CD4-positive, alpha-beta T cell (primary cell): ENCODE results near the gene EFNB2. TPM values are rescaled to one million over a fixed set of nuclear protein-coding genes. Genes with fewer than 3 reads are reported as not detected.

Source experiments
- ATAC-seq: fragments of 200-7000 bp; cut with Tn5 transposase; one replicate; pipeline ENCODE4 v1.10.0; 2022; ENCODE audit warnings: mild to moderate bottlenecking; ENCODE audit not compliant: poor library complexity
- CTCF ChIA-PET: fragments of 350-600 bp; sonication (Branson Sonifier 250); formaldehyde crosslinking; loops from one replicate; lab custom pipeline; 2021; ENCODE audit warnings: antibody characterized with exemption, inconsistent platforms; lab: Charles Lee
- POLR2A ChIA-PET: fragments of 350-600 bp; sonication (Branson Sonifier 250); formaldehyde crosslinking; loops from one replicate; lab custom pipeline; 2021; ENCODE audit warnings: antibody characterized with exemption, inconsistent platforms; lab: Charles Lee
- DNase-seq, 14 experiments: peaks; one replicate each; pipeline ENCODE4 v3.0.0-alpha.2; 2013 to 2020; ENCODE audit warnings: mixed read lengths in 2 of 14
- H3K27ac ChIP-seq, 2 donors: one replicate each; pipeline versions ENCODE4 v1.5.1 to v1.7.0; 2013; ENCODE audit warnings: low read length in 2 of 2, low read depth in 1 of 2, mild to moderate bottlenecking in 1 of 2
- H3K27me3 ChIP-seq, 2 experiments: 1 replicate in 1 of 2; 2 replicates in 1 of 2; pipeline versions ENCODE4 v1.6.1 to v1.7.0; 2013; ENCODE audit warnings: low read length in 2 of 2, control low read depth in 1 of 2, mild to moderate bottlenecking in 1 of 2, moderate library complexity in 1 of 2; ENCODE audit not compliant: insufficient read depth in 2 of 2, control insufficient read depth in 1 of 2
- H3K36me3 ChIP-seq: one replicate; pipeline ENCODE4 v1.6.1; 2013; ENCODE audit warnings: low read length, control low read depth; ENCODE audit not compliant: insufficient read depth
- H3K4me1 ChIP-seq: one replicate; pipeline ENCODE4 v1.6.1; 2013; ENCODE audit warnings: low read length, control low read depth; ENCODE audit not compliant: insufficient read depth
- H3K4me3 ChIP-seq: one replicate; pipeline ENCODE4 v1.5.1; 2013; ENCODE audit warnings: mild to moderate bottlenecking, low read length, moderate library complexity
- H3K9me3 ChIP-seq, 2 experiments: 1 replicate in 1 of 2; 2 replicates in 1 of 2; pipeline versions ENCODE4 v1.6.1 to v1.7.0; 2013; ENCODE audit warnings: low read length in 2 of 2, mild to moderate bottlenecking in 2 of 2, control low read depth in 1 of 2, moderate library complexity in 1 of 2; ENCODE audit not compliant: control insufficient read depth in 1 of 2, insufficient read depth in 1 of 2
- H3K27ac Mint-ChIP-seq: one replicate; pipeline ENCODE4 v1.8.0; 2020; ENCODE audit warnings: mixed read lengths
- H3K27me3 Mint-ChIP-seq: one replicate; pipeline ENCODE4 v1.8.0; 2021; ENCODE audit warnings: mixed read lengths
- H3K36me3 Mint-ChIP-seq: one replicate; pipeline ENCODE4 v1.8.0; 2021; ENCODE audit warnings: low read depth, mixed read lengths
- H3K4me1 Mint-ChIP-seq: one replicate; pipeline ENCODE4 v1.8.0; 2021; ENCODE audit warnings: low read depth, mixed read lengths
- H3K4me3 Mint-ChIP-seq: one replicate; pipeline ENCODE4 v1.8.0; 2020; ENCODE audit warnings: mild to moderate bottlenecking, mixed read lengths
- H3K9me3 Mint-ChIP-seq: one replicate; pipeline ENCODE4 v1.8.0; 2020; ENCODE audit warnings: mixed read lengths
- intact Hi-C, 2 experiments: fragments of 100-400 bp; cut with DNase I in 1 of 2; cut with micrococcal nuclease in 1 of 2; formaldehyde crosslinking; loops; one replicate each; pipeline versions ENCODE4 v1.15.1 to v1.9.0; 2023 to 2025; cut with DNase I, micrococcal nuclease
- total RNA-seq, 174 experiments: library from RNA in 2 of 174; stranded (reverse) in 2 of 174; gene quantifications; one replicate each; pipeline ENCODE4 v1.2.3 and lab custom pipeline; 2021 to 2026
- TF ChIP-seq, protein P1 (sequence below): fragments of 200-600 bp; IDR thresholded peaks from one replicate; pipeline ENCODE4 v1.8.0; 2022; ENCODE audit warnings: antibody characterized with exemption, mild to moderate bottlenecking

The EFNB2 gene
- total RNA-seq, 2 experiments from 2014 or later, result 0.20 to 0.36 TPM

DNA sequence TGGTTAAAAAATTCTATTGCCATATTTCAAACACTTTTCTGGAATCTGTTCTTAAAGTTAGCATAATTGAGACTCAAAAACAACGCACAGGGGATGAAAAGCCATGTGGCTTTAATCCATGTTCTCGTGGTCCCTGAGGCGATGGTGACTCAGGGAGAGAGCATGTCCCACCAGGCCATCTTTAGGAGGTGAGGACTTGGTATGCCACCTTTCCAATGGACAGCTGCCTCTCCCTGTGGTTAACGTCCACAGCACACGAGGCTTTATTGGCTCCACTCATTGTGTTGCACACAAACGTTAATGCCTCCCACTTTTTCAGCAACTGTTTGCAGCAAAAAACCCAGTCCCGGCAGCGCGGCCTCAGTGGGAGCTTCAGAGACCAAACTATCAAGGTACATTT lies 51.4 kb downstream of the EFNB2 start:
- Histone ChIP-seq H3K4me1 (no peaks in the 10 kb centered on the region), H3K36me3 (no peaks in the 10 kb centered on the region), H3K27me3 (peaks cover 33 to 34% of the 10 kb centered on the region in 2 experiments), H3K9me3 (peaks cover 0 to 5% of the 10 kb centered on the region in 2 experiments), H3K27ac (no peak overlapping the region), H3K4me3 (no peak overlapping the region)
- DNase-seq (no peak), ATAC-seq (no peak)
- peaks cover 5% of the 10 kb centered on the region for H3K9me3 Mint-ChIP-seq
- H3K36me3 Mint-ChIP-seq, result no peaks in the 10 kb centered on the region
- H3K27ac Mint-ChIP-seq, result no peak overlapping the region
- no peak overlapping the region for H3K4me3 Mint-ChIP-seq
- intact Hi-C loops, result no loop called here
- CTCF ChIA-PET, result no interaction called here
- H3K27me3 Mint-ChIP-seq, result peaks cover 69% of the 10 kb centered on the region
- POLR2A ChIA-PET, result no interaction called here
- TF ChIP-seq, protein P1, sequence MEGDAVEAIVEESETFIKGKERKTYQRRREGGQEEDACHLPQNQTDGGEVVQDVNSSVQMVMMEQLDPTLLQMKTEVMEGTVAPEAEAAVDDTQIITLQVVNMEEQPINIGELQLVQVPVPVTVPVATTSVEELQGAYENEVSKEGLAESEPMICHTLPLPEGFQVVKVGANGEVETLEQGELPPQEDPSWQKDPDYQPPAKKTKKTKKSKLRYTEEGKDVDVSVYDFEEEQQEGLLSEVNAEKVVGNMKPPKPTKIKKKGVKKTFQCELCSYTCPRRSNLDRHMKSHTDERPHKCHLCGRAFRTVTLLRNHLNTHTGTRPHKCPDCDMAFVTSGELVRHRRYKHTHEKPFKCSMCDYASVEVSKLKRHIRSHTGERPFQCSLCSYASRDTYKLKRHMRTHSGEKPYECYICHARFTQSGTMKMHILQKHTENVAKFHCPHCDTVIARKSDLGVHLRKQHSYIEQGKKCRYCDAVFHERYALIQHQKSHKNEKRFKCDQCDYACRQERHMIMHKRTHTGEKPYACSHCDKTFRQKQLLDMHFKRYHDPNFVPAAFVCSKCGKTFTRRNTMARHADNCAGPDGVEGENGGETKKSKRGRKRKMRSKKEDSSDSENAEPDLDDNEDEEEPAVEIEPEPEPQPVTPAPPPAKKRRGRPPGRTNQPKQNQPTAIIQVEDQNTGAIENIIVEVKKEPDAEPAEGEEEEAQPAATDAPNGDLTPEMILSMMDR, result no peak
- no peaks in the 10 kb centered on the region for H3K4me1 Mint-ChIP-seq

DNA sequence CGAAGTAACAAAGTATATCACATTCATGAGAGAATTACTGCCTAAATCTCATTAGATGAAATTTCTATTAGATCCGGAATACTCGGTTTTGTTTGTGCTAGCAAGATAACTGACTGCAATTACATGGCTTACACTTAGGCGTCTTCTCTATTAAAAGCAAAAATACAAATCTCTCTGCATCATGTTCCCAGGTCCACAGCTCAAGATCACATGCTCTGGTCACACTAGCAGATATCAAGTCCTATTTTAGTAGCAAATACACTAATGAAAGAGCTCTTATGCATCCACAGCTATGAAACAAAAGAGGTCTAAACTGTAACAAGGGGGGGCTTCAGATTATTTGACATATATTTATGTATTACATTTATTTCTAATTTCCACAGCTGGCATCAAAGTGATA lies 53.5 kb downstream of the EFNB2 start:
- ChIA-PET POLR2A (no interaction called here), CTCF (no interaction called here)
- peaks cover 60% of the 10 kb centered on the region for H3K27me3 Mint-ChIP-seq

DNA sequence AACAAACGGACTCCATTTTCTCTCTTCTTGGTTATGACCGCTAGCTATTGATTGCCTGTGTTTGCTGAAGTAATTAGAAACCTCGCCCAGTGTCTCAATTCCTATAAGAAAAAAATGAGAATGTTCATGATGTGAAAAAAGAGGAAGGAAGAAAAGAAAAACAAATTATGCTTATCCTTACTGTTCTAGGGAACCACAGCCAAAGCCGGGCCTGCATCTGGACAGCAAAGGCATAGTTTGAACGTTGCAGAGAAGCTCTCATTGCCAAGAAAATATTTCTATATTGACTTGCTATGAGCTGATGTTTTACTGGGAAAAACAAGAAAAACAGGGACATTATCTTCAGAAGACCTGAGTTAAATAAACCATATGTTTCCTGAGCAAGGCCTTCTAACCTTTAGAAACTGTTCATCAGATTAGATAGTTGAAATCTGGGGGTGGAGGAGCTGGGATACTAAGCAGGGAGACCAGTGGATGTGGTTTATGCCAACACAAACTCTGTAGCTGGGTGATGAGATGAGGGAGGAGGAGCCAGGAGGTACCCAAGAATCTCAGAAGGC lies 55.0 kb downstream of the EFNB2 start:
- Mint-ChIP-seq H3K4me3 (no peak overlapping the region), H3K27me3 (peaks cover 52% of the 10 kb centered on the region), H3K4me1 (no peaks in the 10 kb centered on the region), H3K9me3 (peaks cover 5% of the 10 kb centered on the region), H3K36me3 (no peaks in the 10 kb centered on the region), H3K27ac (no peak overlapping the region)
- H3K4me3 ChIP-seq, result no peak overlapping the region
- H3K27ac ChIP-seq, result no peak overlapping the region
- no peaks in the 10 kb centered on the region for H3K9me3 ChIP-seq
- TF ChIP-seq, protein P1, result no peak
- CTCF ChIA-PET, result no interaction called here
- no peaks in the 10 kb centered on the region for H3K36me3 ChIP-seq
- intact Hi-C loops, result no loop called here
- DNase-seq (no peak), ATAC-seq (no peak)
- no peaks in the 10 kb centered on the region for H3K4me1 ChIP-seq
- peaks cover 17 to 19% of the 10 kb centered on the region in 2 experiments for H3K27me3 ChIP-seq
- POLR2A ChIA-PET, result no interaction called here

More for the DNA sequence above, 53.5 kb downstream of the EFNB2 start:
- Mint-ChIP-seq H3K9me3 (peaks cover 5% of the 10 kb centered on the region), H3K4me1 (no peaks in the 10 kb centered on the region), H3K4me3 (no peak overlapping the region), H3K36me3 (no peaks in the 10 kb centered on the region), H3K27ac (no peak overlapping the region)
- Histone ChIP-seq H3K9me3 (peaks cover 0 to 4% of the 10 kb centered on the region in 2 experiments), H3K36me3 (no peaks in the 10 kb centered on the region), H3K4me1 (no peaks in the 10 kb centered on the region), H3K27ac (no peak overlapping the region), H3K27me3 (peaks cover 22 to 26% of the 10 kb centered on the region in 2 experiments), H3K4me3 (no peak overlapping the region)
- intact Hi-C loops, result no loop called here
- TF ChIP-seq, protein P1, result no peak
- no peak for DNase-seq
- no peak for ATAC-seq
